HEK293 (cell line): ENCODE data around the gene RPRD1B.

ENCODE experiments used
- CTCF ChIA-PET: fragments of 350-600 bp; formaldehyde crosslinking; extraction: SDS; loops from one replicate; lab custom pipeline; 2021; ENCODE audit warnings: antibody characterized with exemption; lab: Yijun Ruan, JAX
- POLR2A ChIA-PET: fragments of 300-600 bp; formaldehyde crosslinking; extraction: SDS; loops from one replicate; lab custom pipeline; 2020; ENCODE audit warnings: antibody characterized with exemption, inconsistent platforms; lab: Yijun Ruan, JAX
- H3K27ac ChIP-seq: fragments of 200-500 bp; sonication (Bioruptor generic); 2 replicates; pipeline ENCODE4 v1.5.1; 2014; ENCODE audit warnings: low read depth, low read length, control low read depth, inconsistent platforms; ENCODE audit errors: extremely low read depth
- H3K36me3 ChIP-seq, 2 experiments: fragments of 200-500 bp in 1 of 2; sonication (Bioruptor generic) in 1 of 2; 1 replicate in 1 of 2; 2 replicates in 1 of 2; pipeline ENCODE4 v1.5.1; 2014 to 2017; ENCODE audit warnings: inconsistent platforms in 2 of 2, low read length in 2 of 2; ENCODE audit not compliant: control insufficient read depth in 2 of 2, insufficient read depth in 1 of 2
- H3K4me1 ChIP-seq: fragments of 200-500 bp; sonication (Bioruptor generic); 2 replicates; pipeline ENCODE4 v1.5.1; 2014; ENCODE audit warnings: mild to moderate bottlenecking, low read length, inconsistent platforms; ENCODE audit not compliant: control insufficient read depth, insufficient read depth
- H3K4me3 ChIP-seq: 2 replicates; pipeline ENCODE4 v1.5.1; 2011; ENCODE audit warnings: low read depth, mild to moderate bottlenecking, control low read depth, low read length, moderate library complexity
- H3K9me3 ChIP-seq: fragments of 200-500 bp; sonication (Bioruptor generic); 2 replicates; pipeline ENCODE4 v1.5.1; 2014; ENCODE audit warnings: low read depth, low read length, inconsistent platforms; ENCODE audit not compliant: control insufficient read depth, insufficient read depth
- FEZF1 ChIP-seq: fragments of 450-650 bp; formaldehyde crosslinking; IDR thresholded peaks from 2 replicates; pipeline ENCODE4 v1.5.1; 2016; ENCODE audit warnings: missing biosample characterization, missing genetic modification characterization
- HOXC10 ChIP-seq: sonication (generic); formaldehyde crosslinking; IDR thresholded peaks from 2 replicates; pipeline ENCODE4 v1.8.1; 2023; ENCODE audit warnings: mild to moderate bottlenecking, missing genetic modification reagents
- ZBTB20 ChIP-seq: fragments of 450-650 bp; formaldehyde crosslinking; IDR thresholded peaks from 2 replicates; pipeline ENCODE4 v1.5.1; 2016; ENCODE audit warnings: missing biosample characterization, missing genetic modification characterization
- ZFP37 ChIP-seq: fragments of 450-650 bp; formaldehyde crosslinking; IDR thresholded peaks from 2 replicates; pipeline ENCODE4 v1.5.1; 2016; ENCODE audit warnings: missing biosample characterization, missing genetic modification characterization
- ZNF10 ChIP-seq: fragments of 450-650 bp; formaldehyde crosslinking; IDR thresholded peaks from 2 replicates; pipeline ENCODE4 v1.5.1; 2017; ENCODE audit warnings: missing biosample characterization, missing genetic modification characterization
- ZNF184 ChIP-seq: fragments of 450-650 bp; IDR thresholded peaks from 2 replicates; pipeline ENCODE4 v1.5.1; 2018; ENCODE audit warnings: missing biosample characterization, mild to moderate bottlenecking, missing genetic modification characterization
- ZNF394 ChIP-seq: fragments of 450-650 bp; formaldehyde crosslinking; IDR thresholded peaks from 2 replicates; pipeline ENCODE4 v1.5.1; 2016; ENCODE audit warnings: missing biosample characterization, missing genetic modification characterization, mild to moderate bottlenecking, moderate library complexity, borderline replicate concordance
- ZNF585B ChIP-seq: fragments of 450-650 bp; formaldehyde crosslinking; IDR thresholded peaks from 2 replicates; pipeline ENCODE4 v1.5.1; 2016; ENCODE audit warnings: missing biosample characterization, missing genetic modification characterization
- ZNF664 ChIP-seq: fragments of 450-650 bp; formaldehyde crosslinking; IDR thresholded peaks from 2 replicates; pipeline ENCODE4 v1.5.1; 2016; ENCODE audit warnings: missing biosample characterization, missing genetic modification characterization
- ZNF670 ChIP-seq: fragments of 450-650 bp; formaldehyde crosslinking; IDR thresholded peaks from 2 replicates; pipeline ENCODE4 v1.5.1; 2016; ENCODE audit warnings: missing biosample characterization, missing genetic modification characterization, low read depth
- ZNF837 ChIP-seq: fragments of 450-650 bp; formaldehyde crosslinking; IDR thresholded peaks from 2 replicates; pipeline ENCODE4 v1.5.1; 2016; ENCODE audit warnings: missing biosample characterization, missing genetic modification characterization
- ZSCAN18 ChIP-seq: fragments of 450-650 bp; formaldehyde crosslinking; IDR thresholded peaks from 2 replicates; pipeline ENCODE4 v1.5.1; 2016; ENCODE audit warnings: missing biosample characterization, missing genetic modification characterization
- TF ChIP-seq, protein P1 (sequence below): fragments of 450-650 bp; formaldehyde crosslinking; IDR thresholded peaks from 2 replicates; pipeline ENCODE4 v1.5.1; 2016; ENCODE audit warnings: missing biosample characterization, missing genetic modification characterization
- TF ChIP-seq, protein P2 (sequence below): fragments of 450-650 bp; formaldehyde crosslinking; IDR thresholded peaks from 2 replicates; pipeline ENCODE4 v1.5.1; 2016; ENCODE audit warnings: missing biosample characterization, missing genetic modification characterization
- TF ChIP-seq, protein P3 (sequence below): fragments of 450-650 bp; formaldehyde crosslinking; IDR thresholded peaks from 2 replicates; pipeline ENCODE4 v1.5.1; 2016; ENCODE audit warnings: missing biosample characterization, missing genetic modification characterization
- TF ChIP-seq, protein P4 (sequence below): fragments of 450-650 bp; formaldehyde crosslinking; IDR thresholded peaks from 2 replicates; pipeline ENCODE4 v1.5.1; 2016; ENCODE audit warnings: missing biosample characterization, missing genetic modification characterization
- TF ChIP-seq, protein P5 (sequence below): fragments of 450-650 bp; formaldehyde crosslinking; IDR thresholded peaks from 2 replicates; pipeline ENCODE4 v1.5.1; 2016; ENCODE audit warnings: missing biosample characterization, missing genetic modification characterization

RPRD1B gene

DNA sequence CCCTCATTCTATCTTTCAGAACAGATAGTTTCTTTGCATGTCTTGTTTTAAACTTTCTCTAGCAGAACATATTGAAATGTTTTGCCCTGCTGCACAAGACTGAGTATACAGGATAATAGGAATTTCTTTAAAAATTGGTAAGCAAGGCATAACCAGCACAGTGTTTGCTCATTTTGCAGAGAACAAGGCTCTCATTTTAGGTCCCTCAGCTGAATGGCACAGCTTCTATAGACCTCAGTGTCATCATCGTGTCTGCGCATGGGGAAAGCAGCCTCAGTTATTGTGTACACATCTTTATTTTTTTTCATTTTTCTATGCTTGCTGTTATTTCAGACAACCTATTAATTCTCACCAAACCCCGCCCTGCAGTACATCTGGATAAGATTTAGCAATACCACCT is 36.0 kb upstream of the RPRD1B start:
- CTCF ChIA-PET, result interaction anchor here (0.6 to 1.4 kb wide), 5 partner anchors 8 to 162 kb away, joined by 3 to 6 read pairs (median 3); no protein-coding TSS in a partner anchor

DNA sequence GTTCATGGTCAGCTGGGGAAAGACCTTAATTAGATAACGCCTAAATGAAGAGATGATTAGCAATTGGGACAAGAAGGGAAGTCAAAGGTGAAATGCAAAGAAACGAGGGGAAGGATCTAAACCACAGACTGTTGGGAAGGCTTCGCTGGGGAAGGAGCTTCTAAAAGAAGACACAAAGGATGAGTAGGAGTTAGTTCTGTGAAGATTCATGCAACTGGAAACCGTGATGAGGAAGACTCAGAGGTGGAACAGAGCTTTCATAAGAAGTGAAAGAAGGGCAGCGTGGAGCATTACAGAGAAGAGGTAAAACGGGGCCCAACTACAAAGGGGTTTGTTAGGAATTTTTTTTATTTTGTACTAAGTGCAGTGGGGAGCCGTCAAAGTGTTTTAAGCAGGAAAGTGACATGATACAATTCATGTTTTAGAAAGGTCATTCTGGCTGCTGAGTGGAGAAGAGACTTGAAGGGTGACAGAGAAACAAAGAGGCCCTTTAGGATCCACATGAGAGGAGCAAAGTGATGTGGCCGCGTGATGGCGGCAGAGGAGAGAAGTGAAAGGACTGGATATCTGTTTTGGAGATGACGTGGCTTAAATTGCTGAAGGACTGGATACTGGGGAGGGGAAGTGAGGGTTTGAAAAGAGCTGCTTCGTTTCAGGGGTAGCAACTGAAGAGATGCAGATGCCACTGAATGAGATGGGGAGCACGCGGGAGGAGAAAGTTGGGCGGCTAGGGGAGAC is 33.9 kb upstream of the RPRD1B start:
- Histone ChIP-seq H3K36me3 (peaks cover 14 to 97% of the 10 kb centered on the region in 2 experiments), H3K9me3 (no peaks in the 10 kb centered on the region), H3K27ac (no peak overlapping the region), H3K4me1 (no peaks in the 10 kb centered on the region)
- TF ChIP-seq ZSCAN18 (tag by site-specific recombination), result no peak
- TF ChIP-seq, protein P1, sequence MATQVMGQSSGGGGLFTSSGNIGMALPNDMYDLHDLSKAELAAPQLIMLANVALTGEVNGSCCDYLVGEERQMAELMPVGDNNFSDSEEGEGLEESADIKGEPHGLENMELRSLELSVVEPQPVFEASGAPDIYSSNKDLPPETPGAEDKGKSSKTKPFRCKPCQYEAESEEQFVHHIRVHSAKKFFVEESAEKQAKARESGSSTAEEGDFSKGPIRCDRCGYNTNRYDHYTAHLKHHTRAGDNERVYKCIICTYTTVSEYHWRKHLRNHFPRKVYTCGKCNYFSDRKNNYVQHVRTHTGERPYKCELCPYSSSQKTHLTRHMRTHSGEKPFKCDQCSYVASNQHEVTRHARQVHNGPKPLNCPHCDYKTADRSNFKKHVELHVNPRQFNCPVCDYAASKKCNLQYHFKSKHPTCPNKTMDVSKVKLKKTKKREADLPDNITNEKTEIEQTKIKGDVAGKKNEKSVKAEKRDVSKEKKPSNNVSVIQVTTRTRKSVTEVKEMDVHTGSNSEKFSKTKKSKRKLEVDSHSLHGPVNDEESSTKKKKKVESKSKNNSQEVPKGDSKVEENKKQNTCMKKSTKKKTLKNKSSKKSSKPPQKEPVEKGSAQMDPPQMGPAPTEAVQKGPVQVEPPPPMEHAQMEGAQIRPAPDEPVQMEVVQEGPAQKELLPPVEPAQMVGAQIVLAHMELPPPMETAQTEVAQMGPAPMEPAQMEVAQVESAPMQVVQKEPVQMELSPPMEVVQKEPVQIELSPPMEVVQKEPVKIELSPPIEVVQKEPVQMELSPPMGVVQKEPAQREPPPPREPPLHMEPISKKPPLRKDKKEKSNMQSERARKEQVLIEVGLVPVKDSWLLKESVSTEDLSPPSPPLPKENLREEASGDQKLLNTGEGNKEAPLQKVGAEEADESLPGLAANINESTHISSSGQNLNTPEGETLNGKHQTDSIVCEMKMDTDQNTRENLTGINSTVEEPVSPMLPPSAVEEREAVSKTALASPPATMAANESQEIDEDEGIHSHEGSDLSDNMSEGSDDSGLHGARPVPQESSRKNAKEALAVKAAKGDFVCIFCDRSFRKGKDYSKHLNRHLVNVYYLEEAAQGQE (tag by site-specific recombination), result no peak
- no peak for TF ChIP-seq ZNF670
- no peak for TF ChIP-seq ZNF585B (tag by site-specific recombination)
- TF ChIP-seq FEZF1, result no peak
- TF ChIP-seq, protein P2, sequence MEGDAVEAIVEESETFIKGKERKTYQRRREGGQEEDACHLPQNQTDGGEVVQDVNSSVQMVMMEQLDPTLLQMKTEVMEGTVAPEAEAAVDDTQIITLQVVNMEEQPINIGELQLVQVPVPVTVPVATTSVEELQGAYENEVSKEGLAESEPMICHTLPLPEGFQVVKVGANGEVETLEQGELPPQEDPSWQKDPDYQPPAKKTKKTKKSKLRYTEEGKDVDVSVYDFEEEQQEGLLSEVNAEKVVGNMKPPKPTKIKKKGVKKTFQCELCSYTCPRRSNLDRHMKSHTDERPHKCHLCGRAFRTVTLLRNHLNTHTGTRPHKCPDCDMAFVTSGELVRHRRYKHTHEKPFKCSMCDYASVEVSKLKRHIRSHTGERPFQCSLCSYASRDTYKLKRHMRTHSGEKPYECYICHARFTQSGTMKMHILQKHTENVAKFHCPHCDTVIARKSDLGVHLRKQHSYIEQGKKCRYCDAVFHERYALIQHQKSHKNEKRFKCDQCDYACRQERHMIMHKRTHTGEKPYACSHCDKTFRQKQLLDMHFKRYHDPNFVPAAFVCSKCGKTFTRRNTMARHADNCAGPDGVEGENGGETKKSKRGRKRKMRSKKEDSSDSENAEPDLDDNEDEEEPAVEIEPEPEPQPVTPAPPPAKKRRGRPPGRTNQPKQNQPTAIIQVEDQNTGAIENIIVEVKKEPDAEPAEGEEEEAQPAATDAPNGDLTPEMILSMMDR (tag by site-specific recombination), result no peak
- TF ChIP-seq HOXC10 (CRISPR knock-in tag), result no peak
- no peak for TF ChIP-seq ZFP37 (tag by site-specific recombination)
- TF ChIP-seq ZNF184 (tag by site-specific recombination), result no peak
- TF ChIP-seq, protein P3, sequence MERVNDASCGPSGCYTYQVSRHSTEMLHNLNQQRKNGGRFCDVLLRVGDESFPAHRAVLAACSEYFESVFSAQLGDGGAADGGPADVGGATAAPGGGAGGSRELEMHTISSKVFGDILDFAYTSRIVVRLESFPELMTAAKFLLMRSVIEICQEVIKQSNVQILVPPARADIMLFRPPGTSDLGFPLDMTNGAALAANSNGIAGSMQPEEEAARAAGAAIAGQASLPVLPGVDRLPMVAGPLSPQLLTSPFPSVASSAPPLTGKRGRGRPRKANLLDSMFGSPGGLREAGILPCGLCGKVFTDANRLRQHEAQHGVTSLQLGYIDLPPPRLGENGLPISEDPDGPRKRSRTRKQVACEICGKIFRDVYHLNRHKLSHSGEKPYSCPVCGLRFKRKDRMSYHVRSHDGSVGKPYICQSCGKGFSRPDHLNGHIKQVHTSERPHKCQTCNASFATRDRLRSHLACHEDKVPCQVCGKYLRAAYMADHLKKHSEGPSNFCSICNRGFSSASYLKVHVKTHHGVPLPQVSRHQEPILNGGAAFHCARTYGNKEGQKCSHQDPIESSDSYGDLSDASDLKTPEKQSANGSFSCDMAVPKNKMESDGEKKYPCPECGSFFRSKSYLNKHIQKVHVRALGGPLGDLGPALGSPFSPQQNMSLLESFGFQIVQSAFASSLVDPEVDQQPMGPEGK (tag by site-specific recombination), result no peak
- no peak for TF ChIP-seq ZNF837
- TF ChIP-seq ZNF10 (tag by site-specific recombination), result no peak
- TF ChIP-seq, all 188 proteins: peak for 0
- no peak overlapping the region for H3K4me3 ChIP-seq
- POLR2A ChIA-PET, result no interaction called here
- CTCF ChIA-PET, result interaction anchor here (0.6 kb wide), 1 partner anchor 236 kb away, joined by 3 read pairs; no protein-coding TSS in a partner anchor

More for the DNA sequence above, 36.0 kb upstream of the RPRD1B start:
- Histone ChIP-seq H3K27ac (no peak overlapping the region), H3K9me3 (no peaks in the 10 kb centered on the region), H3K4me3 (no peak overlapping the region), H3K36me3 (peaks cover 14 to 92% of the 10 kb centered on the region in 2 experiments), H3K4me1 (no peaks in the 10 kb centered on the region)
- no peak for TF ChIP-seq ZBTB20 (tag by site-specific recombination)
- TF ChIP-seq ZNF664, result no peak
- TF ChIP-seq, protein P4, sequence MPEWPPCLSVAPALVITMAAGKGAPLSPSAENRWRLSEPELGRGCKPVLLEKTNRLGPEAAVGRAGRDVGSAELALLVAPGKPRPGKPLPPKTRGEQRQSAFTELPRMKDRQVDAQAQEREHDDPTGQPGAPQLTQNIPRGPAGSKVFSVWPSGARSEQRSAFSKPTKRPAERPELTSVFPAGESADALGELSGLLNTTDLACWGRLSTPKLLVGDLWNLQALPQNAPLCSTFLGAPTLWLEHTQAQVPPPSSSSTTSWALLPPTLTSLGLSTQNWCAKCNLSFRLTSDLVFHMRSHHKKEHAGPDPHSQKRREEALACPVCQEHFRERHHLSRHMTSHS (tag by site-specific recombination), result no peak
- TF ChIP-seq, protein P5, sequence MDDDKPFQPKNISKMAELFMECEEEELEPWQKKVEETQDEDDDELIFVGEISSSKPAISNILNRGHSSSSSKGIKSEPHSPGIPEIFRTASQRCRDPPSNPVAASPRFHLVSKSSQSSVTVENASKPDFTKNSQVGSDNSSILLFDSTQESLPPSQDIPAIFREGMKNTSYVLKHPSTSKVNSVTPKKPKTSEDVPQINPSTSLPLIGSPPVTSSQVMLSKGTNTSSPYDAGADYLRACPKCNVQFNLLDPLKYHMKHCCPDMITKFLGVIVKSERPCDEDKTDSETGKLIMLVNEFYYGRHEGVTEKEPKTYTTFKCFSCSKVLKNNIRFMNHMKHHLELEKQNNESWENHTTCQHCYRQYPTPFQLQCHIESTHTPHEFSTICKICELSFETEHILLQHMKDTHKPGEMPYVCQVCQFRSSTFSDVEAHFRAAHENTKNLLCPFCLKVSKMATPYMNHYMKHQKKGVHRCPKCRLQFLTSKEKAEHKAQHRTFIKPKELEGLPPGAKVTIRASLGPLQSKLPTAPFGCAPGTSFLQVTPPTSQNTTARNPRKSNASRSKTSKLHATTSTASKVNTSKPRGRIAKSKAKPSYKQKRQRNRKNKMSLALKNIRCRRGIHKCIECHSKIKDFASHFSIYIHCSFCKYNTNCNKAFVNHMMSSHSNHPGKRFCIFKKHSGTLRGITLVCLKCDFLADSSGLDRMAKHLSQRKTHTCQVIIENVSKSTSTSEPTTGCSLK (tag by site-specific recombination), result no peak
- TF ChIP-seq ZNF394 (tag by site-specific recombination), result no peak
- POLR2A ChIA-PET, result no interaction called here
